ENCODE data around the gene TFB2M. TPM values are rescaled to one million over a fixed set of nuclear protein-coding genes. Genes with fewer than 3 reads are reported as not detected.

TFB2M gene
- total RNA-seq, 5 donors from 2014 or later (not counting 1 experiment from before 2014, with no cell fraction given) = 8.5 to 11.8 (median 10.1) TPM

GRCh38 chr1:246506674-246507481, 59.2 kb downstream of the TFB2M start, which contains the start of gene SMYD3:
SMYD3 (minus strand) TSS chr1:246507279.
- H3K27ac Mint-ChIP-seq = peak within 1 kb of the TSS; percentile 84 to 94
- POLR2A ChIA-PET = interaction anchor here (0.6 to 0.8 kb wide), 3 partner anchors 9 to 611 kb away, joined by 3 to 15 read pairs (median 4); no protein-coding TSS in a partner anchor
- H3K9me3 ChIP-seq = no peaks in the 10 kb centered on the region

DNA sequence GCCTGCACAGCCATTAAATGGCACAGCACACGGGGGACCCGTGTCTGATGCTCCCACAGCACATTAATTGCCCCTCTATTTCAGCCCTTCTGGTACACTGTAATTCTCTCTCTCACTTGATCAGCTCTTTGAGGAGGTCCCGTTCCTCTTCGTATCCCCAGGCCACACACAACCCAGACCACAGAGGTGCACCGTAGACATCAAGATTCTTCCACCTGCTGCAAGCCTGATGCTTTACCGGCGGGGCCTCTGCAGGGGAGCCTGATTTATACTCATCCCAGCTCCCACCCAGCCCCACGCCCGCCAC, 59.7 kb downstream of the TFB2M start:
- WGBS (ENCODE audit: insufficient coverage) = 4% methylated on average over 7 of the region's 9 CpGs
- H3K4me1 Mint-ChIP-seq = peaks cover 26 to 38% (median 30%) of the 10 kb centered on the region in 3 donors
- H3K9me3 ChIP-seq = no peaks in the 10 kb centered on the region
- peaks cover 0 to 16% of the 10 kb centered on the region in 2 experiments for H3K4me1 ChIP-seq (ENCODE audit: control insufficient read depth in 1 of 2, extremely low read depth in 1 of 2, insufficient read depth in 2 of 2, low read length in 2 of 2)
- peak overlapping the region; percentile 85 to 91 (median 90) for H3K4me3 Mint-ChIP-seq
- H3K27ac ChIP-seq (ENCODE audit: low read length) = no peak overlapping the region
- H3K27ac Mint-ChIP-seq = peak overlapping the region; percentile 75 to 88
- peaks cover 0 to 3% of the 10 kb centered on the region in 2 experiments for H3K27me3 ChIP-seq (replicated peaks in 1 of 2; ENCODE audit: control insufficient read depth in 2 of 2, extremely low read depth in 1 of 2, insufficient read depth in 2 of 2, low read length in 1 of 2)
- POLR2A ChIA-PET = interaction anchor here in 1 of 2 donors (0.6 kb wide), 1 partner anchor 611 kb away, joined by 4 read pairs; no protein-coding TSS in a partner anchor
- no peaks in the 10 kb centered on the region for H3K27me3 Mint-ChIP-seq
- no peaks in the 10 kb centered on the region for H3K36me3 ChIP-seq (ENCODE audit: control insufficient read depth in 2 of 2, extremely low read depth in 1 of 2, insufficient read depth in 1 of 2, low read length in 1 of 2)
- CTCF ChIA-PET = interaction anchor here in 1 of 2 donors (1.2 kb wide), 1 partner anchor 10 kb away, joined by 6 read pairs; no protein-coding TSS in a partner anchor
- ATAC-seq (replicated peaks in 1 of 4) = peak in 3 of 4 experiments; percentile 1 to 19 (median 2)
- DNase-seq = no peak
- H3K9me3 Mint-ChIP-seq = no peaks in the 10 kb centered on the region
- H3K36me3 Mint-ChIP-seq = no peaks in the 10 kb centered on the region
- peak overlapping the region; percentile 75 to 85 for H3K4me3 ChIP-seq (ENCODE audit: control insufficient read depth in 1 of 2, extremely low read depth in 1 of 2, low read length in 1 of 2)

More at GRCh38 chr1:246506674-246507481, 59.2 kb downstream of the TFB2M start, which contains the start of gene SMYD3:
- peak; percentile 45 to 91 (median 65) for DNase-seq
- ATAC-seq (replicated peaks in 1 of 4) = peak; percentile 85 to 92 (median 88)
- WGBS (ENCODE audit: insufficient coverage) = 1% methylated on average over 57 of the region's 79 CpGs
- Histone ChIP-seq H3K27me3 (replicated peaks in 1 of 2; ENCODE audit: control insufficient read depth in 2 of 2, extremely low read depth in 1 of 2, insufficient read depth in 2 of 2, low read length in 1 of 2) (peaks cover 0 to 3% of the 10 kb centered on the region in 2 experiments), H3K4me1 (ENCODE audit: control insufficient read depth in 1 of 2, extremely low read depth in 1 of 2, insufficient read depth in 2 of 2, low read length in 2 of 2) (peaks cover 0 to 16% of the 10 kb centered on the region in 2 experiments), H3K36me3 (ENCODE audit: control insufficient read depth in 2 of 2, extremely low read depth in 1 of 2, insufficient read depth in 1 of 2, low read length in 1 of 2) (no peaks in the 10 kb centered on the region), H3K27ac (ENCODE audit: low read length) (peak within 1 kb of the TSS; percentile 57), H3K4me3 (ENCODE audit: control insufficient read depth in 1 of 2, extremely low read depth in 1 of 2, low read length in 1 of 2) (peak within 1 kb of the TSS; percentile 75 to 85)
- Mint-ChIP-seq H3K4me1 (peaks cover 25 to 38% (median 26%) of the 10 kb centered on the region in 3 donors), H3K27me3 (no peaks in the 10 kb centered on the region), H3K9me3 (no peaks in the 10 kb centered on the region), H3K36me3 (no peaks in the 10 kb centered on the region), H3K4me3 (peak within 1 kb of the TSS; percentile 85 to 91 (median 90))
- CTCF ChIA-PET = interaction anchor here in 1 of 2 donors (0.6 to 2.2 kb wide), 4 partner anchors 9 to 971 kb away, joined by 3 to 15 read pairs (median 5); no protein-coding TSS in a partner anchor

- H3K9me3 Mint-ChIP-seq = no peaks in the 10 kb centered on the region
- H3K4me1 ChIP-seq (ENCODE audit: control insufficient read depth in 1 of 2, extremely low read depth in 1 of 2, insufficient read depth in 2 of 2, low read length in 2 of 2) = peaks cover 0 to 16% of the 10 kb centered on the region in 2 experiments
These were observed 62.7 kb downstream of the TFB2M start for GRCh38 chr1:246503341-246503740.

DNA sequence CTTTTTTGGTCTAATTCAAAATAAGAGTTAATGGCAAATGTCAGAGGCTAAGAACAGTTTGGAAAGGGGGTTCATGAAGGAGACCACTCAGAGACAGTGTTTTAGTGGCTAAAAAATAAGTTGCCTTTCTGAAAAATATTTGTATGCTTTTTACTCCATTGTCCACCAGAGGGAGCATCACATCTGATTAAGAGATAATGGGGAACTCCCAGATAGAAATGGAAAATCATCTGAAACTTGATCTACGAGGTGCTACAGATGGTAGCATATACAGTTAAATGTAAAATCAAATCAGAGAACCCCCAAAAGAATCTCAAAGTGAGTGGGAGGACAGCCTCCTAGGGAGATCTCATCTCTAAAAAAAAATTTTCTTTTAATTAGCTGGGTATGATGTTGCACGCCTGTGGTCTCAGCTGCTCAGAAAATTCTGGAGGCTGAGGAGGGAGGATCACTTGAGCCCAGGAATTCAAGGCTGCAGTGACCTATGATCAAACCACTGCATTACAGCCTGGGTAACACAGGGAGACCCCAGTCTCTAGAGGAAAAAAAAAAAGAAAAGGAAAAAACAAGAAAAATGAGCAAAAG, 68.6 kb downstream of the TFB2M start:
- DNase-seq (peak in 7 of 35 experiments; percentile 13 to 84 (median 30)), ATAC-seq (replicated peaks in 1 of 4) (peak in 3 of 4 experiments; percentile 49 to 75 (median 58))
- H3K4me3 ChIP-seq (ENCODE audit: control insufficient read depth in 1 of 2, extremely low read depth in 1 of 2, low read length in 1 of 2) = no peak overlapping the region
- H3K4me1 Mint-ChIP-seq = peaks cover 5 to 23% (median 19%) of the 10 kb centered on the region in 3 donors
- POLR2A ChIA-PET = interaction anchor here in 1 of 2 donors (0.7 kb wide), 1 partner anchor 9 kb away, joined by 15 read pairs; the partner anchor contains the start of gene SMYD3
- no peak overlapping the region for H3K27ac Mint-ChIP-seq
- no peaks in the 10 kb centered on the region for H3K27me3 ChIP-seq (replicated peaks in 1 of 2; ENCODE audit: control insufficient read depth in 2 of 2, extremely low read depth in 1 of 2, insufficient read depth in 2 of 2, low read length in 1 of 2)
- no peaks in the 10 kb centered on the region for H3K9me3 ChIP-seq
- CTCF ChIA-PET = interaction anchor here (0.7 to 2.2 kb wide), 6 partner anchors 10 to 227 kb away, joined by 3 to 15 read pairs (median 4); partner anchors contain the start of genes SCCPDH (in 1 of the 2) and SMYD3 (in 1 of the 2)
- no peaks in the 10 kb centered on the region for H3K36me3 Mint-ChIP-seq
- H3K36me3 ChIP-seq (ENCODE audit: control insufficient read depth in 2 of 2, extremely low read depth in 1 of 2, insufficient read depth in 1 of 2, low read length in 1 of 2) = no peaks in the 10 kb centered on the region
- H3K27ac ChIP-seq (ENCODE audit: low read length) = no peak overlapping the region
- no peaks in the 10 kb centered on the region for H3K9me3 Mint-ChIP-seq
- no peaks in the 10 kb centered on the region for H3K4me1 ChIP-seq (ENCODE audit: control insufficient read depth in 1 of 2, extremely low read depth in 1 of 2, insufficient read depth in 2 of 2, low read length in 2 of 2)
- WGBS (ENCODE audit: insufficient coverage) = no CpG with 5 or more reads among the region's 2 CpGs
- H3K27me3 Mint-ChIP-seq = no peaks in the 10 kb centered on the region
- H3K4me3 Mint-ChIP-seq = no peak overlapping the region

More at GRCh38 chr1:246503341-246503740, 62.7 kb downstream of the TFB2M start:
- Mint-ChIP-seq H3K4me3 (no peak overlapping the region), H3K4me1 (peaks cover 26 to 38% (median 31%) of the 10 kb centered on the region in 3 donors), H3K27ac (no peak overlapping the region), H3K27me3 (no peaks in the 10 kb centered on the region), H3K36me3 (no peaks in the 10 kb centered on the region)
- Histone ChIP-seq H3K27ac (ENCODE audit: low read length) (no peak overlapping the region), H3K9me3 (no peaks in the 10 kb centered on the region), H3K27me3 (replicated peaks in 1 of 2; ENCODE audit: control insufficient read depth in 2 of 2, extremely low read depth in 1 of 2, insufficient read depth in 2 of 2, low read length in 1 of 2) (no peaks in the 10 kb centered on the region), H3K36me3 (ENCODE audit: control insufficient read depth in 2 of 2, extremely low read depth in 1 of 2, insufficient read depth in 1 of 2, low read length in 1 of 2) (no peaks in the 10 kb centered on the region), H3K4me3 (ENCODE audit: control insufficient read depth in 1 of 2, extremely low read depth in 1 of 2, low read length in 1 of 2) (no peak overlapping the region)
- WGBS (ENCODE audit: insufficient coverage) = 80% methylated on average over 1 of the region's 7 CpGs
- ChIA-PET POLR2A (no interaction called here), CTCF (no interaction called here)
- DNase-seq (no peak), ATAC-seq (replicated peaks in 1 of 4) (no peak)

DNA sequence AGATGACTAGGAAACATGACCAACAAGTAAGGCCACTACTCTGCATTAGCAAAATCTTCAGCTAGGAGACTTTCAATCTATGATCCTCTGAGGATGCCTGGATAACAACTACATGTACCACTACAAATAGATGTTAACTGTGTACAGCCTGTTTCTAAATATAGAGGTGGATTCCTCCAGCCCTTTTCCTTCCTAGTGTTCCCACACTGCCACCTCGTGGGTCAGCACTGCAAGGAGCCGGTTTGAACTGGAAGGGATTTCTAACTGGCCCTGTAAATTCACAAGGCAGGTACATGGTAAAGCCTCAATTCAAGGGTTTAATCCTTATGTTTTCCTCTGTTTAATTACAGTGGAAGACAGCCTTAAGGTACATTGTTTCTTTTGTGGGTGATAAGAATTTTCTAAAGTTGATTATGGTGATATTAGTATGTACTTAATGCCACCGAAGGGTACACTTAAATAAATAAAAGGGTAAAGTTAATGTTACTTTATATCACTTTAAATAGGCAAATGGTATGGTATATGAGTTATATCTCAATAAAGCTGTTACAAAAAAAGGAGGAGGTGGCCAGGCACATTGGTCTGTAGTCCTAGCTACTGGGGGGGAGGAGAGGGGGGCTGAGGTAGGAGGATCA, 73.3 kb downstream of the TFB2M start:
- no peak overlapping the region for H3K4me3 ChIP-seq (ENCODE audit: control insufficient read depth in 1 of 2, extremely low read depth in 1 of 2, low read length in 1 of 2)
- Mint-ChIP-seq H3K27ac (no peak overlapping the region), H3K4me1 (peaks cover 4 to 32% (median 10%) of the 10 kb centered on the region in 3 donors), H3K36me3 (peaks cover 5% of the 10 kb centered on the region), H3K9me3 (no peaks in the 10 kb centered on the region), H3K27me3 (no peaks in the 10 kb centered on the region), H3K4me3 (no peak overlapping the region)
- H3K36me3 ChIP-seq (ENCODE audit: control insufficient read depth in 2 of 2, extremely low read depth in 1 of 2, insufficient read depth in 1 of 2, low read length in 1 of 2) = no peaks in the 10 kb centered on the region
- H3K27me3 ChIP-seq (replicated peaks in 1 of 2; ENCODE audit: control insufficient read depth in 2 of 2, extremely low read depth in 1 of 2, insufficient read depth in 2 of 2, low read length in 1 of 2) = no peaks in the 10 kb centered on the region
- DNase-seq (peak in 6 of 35 experiments; percentile 5 to 31 (median 19)), ATAC-seq (replicated peaks in 1 of 4) (no peak)
- no peaks in the 10 kb centered on the region for H3K9me3 ChIP-seq
- WGBS (ENCODE audit: insufficient coverage) = no CpG with 5 or more reads among the region's 3 CpGs
- CTCF ChIA-PET = interaction anchor here in 1 of 2 donors (0.6 kb wide), 1 partner anchor 407 kb away, joined by 4 read pairs; no protein-coding TSS in a partner anchor
- no peak overlapping the region for H3K27ac ChIP-seq (ENCODE audit: low read length)
- POLR2A ChIA-PET = no interaction called here
- H3K4me1 ChIP-seq (ENCODE audit: control insufficient read depth in 1 of 2, extremely low read depth in 1 of 2, insufficient read depth in 2 of 2, low read length in 2 of 2) = no peaks in the 10 kb centered on the region
